A549 treated with GW870086 at 1 μM for 4 hours (cell line): ENCODE measurements around the gene NXF3. TPM values are rescaled to one million over a fixed set of nuclear protein-coding genes. Genes with fewer than 3 reads are reported as not detected.

Source experiments
- total RNA-seq: library from RNA; stranded (reverse); fragments of 200-300 nt; extraction: Qiagen RNA extraction; gene quantifications from 5 replicates; pipeline ENCODE4 v1.2.3, GENCODE V29; 2022; ENCODE audit warnings: low read depth

NXF3 gene, protein sequence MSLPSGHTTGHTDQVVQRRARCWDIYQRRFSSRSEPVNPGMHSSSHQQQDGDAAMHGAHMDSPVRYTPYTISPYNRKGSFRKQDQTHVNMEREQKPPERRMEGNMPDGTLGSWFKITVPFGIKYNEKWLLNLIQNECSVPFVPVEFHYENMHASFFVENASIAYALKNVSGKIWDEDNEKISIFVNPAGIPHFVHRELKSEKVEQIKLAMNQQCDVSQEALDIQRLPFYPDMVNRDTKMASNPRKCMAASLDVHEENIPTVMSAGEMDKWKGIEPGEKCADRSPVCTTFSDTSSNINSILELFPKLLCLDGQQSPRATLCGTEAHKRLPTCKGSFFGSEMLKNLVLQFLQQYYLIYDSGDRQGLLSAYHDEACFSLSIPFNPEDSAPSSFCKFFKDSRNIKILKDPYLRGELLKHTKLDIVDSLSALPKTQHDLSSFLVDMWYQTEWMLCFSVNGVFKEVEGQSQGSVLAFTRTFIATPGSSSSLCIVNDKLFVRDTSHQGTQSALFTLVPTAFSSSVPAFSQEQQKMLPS
- total RNA-seq: 0.28 TPM in 1 of 5 replicates, not detected in the others

DNA sequence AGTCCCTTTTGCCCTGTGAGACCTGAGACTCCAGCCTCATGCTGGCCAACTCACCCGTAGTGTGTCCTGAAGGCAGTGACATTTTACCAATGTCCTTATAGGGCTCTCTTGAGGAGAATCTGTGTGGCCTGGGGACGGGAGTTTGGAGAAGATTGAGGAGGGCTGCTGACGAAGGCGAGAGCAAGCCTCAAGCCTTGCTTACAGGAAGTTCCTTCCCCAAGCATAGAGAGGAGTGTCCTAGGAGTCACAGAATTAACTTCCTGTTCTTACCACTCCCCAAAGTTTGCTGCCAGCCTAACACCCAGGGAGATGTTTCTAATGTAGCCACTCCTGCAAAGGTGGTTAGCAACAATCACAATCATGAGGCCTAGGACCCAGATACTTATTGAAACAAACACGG is at the start of gene NXF3:
Gene NXF3 (minus strand): TSS at position 202 of the 400 bp plus-strand sequence. CDS start 120 bp downstream, at position 82.

GRCh38 chrX:103063918-103064434 is 29.0 kb downstream of the NXF3 start, which contains the start of gene BEX1:
Gene BEX1 (minus strand): TSS chrX:103064171. CDS start chrX:103063274, 897 bp downstream.

Other genes starting within 250 kb of the NXF3 start
- gene RAB40AL, start 155.9 kb downstream of the NXF3 start, total RNA-seq: 0.13 TPM in 1 of 5 replicates, not detected in the others
- gene BEX1, start 29.0 kb downstream of the NXF3 start, total RNA-seq: not detected in 5 replicates
- 1.8 to 2.8 TPM (median 2.1 TPM) in 5 replicates for gene BEX4, start 122.0 kb upstream of the NXF3 start, total RNA-seq
- gene TCEAL8, start 162.0 kb upstream of the NXF3 start, total RNA-seq: 22.7 to 37.1 TPM (median 32.2 TPM) in 5 replicates
- not detected in 5 replicates for gene TCEAL5, start 183.6 kb upstream of the NXF3 start, total RNA-seq
- 7.0 to 13.7 TPM (median 10.2 TPM) in 5 replicates for gene BEX2, start 217.8 kb upstream of the NXF3 start, total RNA-seq
- not detected in 5 replicates for gene TCEAL7, start 237.1 kb upstream of the NXF3 start, total RNA-seq